HG03175 (cell line): ENCODE data around the gene CHRM4.

Experiments
- ATAC-seq: cut with Tn5 transposase; IDR thresholded peaks from one replicate; pipeline ENCODE4 v1.9.1; 2021; ENCODE audit warnings: mild to moderate bottlenecking, moderate library complexity; ENCODE audit not compliant: unreplicated experiment

Gene CHRM4

DNA sequence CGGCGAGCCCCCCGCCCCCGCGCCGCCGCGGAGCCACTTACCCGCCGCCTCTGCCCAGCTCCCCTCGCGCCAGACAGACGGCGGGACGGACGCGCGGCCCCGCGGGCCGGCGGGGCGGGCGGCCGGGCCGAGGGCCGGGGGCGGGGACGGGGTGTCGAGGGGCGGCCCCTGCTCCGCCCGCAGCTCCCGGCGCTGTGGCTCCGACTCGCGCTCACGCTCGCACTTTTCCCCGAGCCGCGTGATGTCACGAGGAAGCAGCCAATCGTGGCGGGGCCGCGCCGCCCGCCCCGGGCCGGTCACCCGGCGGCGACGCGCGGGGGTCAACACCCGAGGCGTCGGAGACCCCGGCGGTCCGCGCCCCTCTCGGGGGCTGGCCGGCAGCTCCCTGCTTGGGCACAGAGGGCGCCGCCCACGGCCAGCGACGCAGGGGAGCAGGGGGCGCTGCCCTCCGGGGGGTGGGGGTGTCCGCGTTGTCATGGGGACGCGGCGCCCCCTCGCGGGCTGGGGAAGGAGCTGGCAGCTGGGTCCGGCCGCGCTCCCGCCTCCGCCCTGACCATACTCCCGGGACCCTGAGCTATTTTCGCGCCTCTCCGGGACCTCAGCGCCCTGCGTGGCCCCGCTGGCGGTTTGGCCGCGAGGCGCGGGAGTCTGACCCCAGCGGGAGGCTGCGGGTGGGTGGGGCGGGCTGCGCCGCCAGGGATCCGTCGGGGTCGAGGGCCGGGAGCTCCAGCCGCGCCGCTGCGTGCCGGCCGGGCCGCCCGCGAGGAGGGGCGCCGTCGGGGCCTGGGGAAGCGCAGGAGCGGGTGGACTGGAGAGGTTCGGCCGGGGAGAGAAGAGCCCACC, at the start of gene CHRM4:
Gene CHRM4 (minus strand): TSS at position 199 of the 843 bp plus-strand sequence. CDS start 5,219 bp downstream, outside the sequence.
- peak; percentile 22 for ATAC-seq

DNA sequence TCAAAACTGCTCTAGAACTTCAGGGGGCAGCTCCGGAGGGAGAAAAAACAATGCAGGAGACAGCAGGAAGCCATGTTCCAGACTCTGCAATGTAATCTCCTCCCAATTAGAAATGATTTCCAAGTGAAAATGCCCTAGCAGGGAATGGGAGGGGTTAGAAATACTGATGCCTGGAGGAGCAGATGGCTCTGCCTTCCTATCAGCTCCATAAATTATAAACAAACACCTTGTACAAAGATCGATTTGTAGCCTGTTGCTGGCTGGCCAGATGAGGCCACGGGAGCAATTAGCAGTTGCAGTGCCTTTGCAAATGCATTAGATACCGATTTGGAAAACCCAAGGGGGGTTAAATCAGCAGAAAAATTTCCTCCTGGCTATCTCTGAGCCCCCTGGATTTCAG, 46.6 kb upstream of the CHRM4 start:
- ATAC-seq: no peak

DNA sequence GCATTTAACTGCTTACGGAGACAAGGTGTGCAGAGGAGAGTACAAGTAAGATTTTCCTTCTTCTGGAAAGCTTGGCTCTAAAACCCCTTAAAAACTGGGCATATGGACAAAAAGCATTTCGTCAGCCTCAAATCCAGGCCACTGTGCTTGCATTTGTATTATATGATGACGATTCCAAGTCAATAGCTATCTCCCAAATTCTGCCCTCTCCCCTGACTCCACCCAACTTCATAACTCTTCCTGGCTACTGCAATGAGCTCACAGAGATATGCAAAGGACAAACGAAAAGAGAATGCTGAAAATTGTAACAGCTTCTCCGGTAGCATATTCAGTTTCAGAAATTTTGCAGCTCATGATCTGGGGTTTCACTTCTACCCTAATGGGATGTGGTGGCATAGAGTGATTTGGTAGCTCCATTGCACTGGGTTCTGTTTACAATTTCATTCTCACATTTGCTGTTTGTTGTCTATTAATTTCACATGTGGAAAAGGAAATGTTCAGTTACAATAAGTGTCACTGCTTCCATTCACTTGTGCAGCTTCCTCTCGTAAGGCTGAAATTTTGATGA, 45.6 kb upstream of the CHRM4 start:
- ATAC-seq: no peak

DNA sequence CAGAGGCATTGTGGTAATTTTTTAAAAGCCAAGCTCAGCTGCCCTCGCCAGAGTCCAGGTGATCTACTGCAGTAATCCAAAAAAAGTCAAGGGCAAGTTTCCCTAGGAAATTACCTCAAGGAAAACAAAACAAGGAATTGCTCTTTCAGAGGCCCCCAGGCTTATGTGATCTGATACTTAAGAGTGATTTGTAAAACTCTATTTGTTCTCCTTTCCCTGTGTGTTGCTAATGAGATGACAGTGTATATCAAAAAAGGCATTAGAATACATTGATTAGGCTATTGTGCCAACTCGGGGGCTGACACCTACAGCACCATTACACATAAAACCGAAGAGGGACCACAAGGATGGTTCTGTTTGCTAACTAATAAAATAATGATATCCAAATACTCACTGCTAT, 44.5 kb upstream of the CHRM4 start:
- ATAC-seq: no peak

DNA sequence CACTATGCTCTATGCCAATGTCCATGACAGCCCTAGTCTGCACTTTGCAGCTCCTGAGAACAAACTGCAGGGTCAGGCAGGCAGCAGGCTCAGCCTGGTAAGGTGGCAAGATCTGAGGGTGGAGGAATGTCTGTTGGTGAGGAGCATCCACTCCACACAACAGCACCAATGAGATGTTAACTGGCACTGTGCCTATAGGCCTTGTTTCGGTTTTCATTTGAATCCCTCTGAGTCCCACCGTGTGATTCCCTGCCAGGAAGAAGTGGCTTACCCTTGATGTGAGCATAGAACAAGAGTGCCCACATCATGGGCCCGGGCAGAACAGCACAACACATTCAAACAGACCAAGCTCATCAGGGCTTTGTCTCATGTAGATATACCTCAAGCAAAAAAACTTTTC, 44.1 kb upstream of the CHRM4 start:
- ATAC-seq: no peak

DNA sequence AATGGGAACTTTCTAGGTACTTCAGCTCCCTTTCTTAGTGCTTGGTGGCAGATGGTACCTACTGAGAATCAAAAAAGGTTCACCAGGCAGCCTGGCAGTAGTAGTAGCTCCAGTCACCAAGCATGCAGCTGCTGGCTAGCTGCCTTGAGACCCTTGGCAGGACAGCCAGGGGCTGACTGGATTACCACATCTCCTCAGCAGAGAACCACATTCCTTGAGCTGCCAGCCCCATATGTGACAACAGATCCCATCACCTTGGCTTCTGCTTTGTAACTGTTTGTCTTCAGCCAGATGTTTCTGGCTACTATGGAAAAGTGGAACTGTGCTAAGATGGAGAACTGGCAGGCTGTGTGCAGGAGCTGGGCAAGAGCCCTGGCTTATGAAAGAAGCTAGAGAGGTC, 39.6 kb upstream of the CHRM4 start:
- ATAC-seq: no peak

DNA sequence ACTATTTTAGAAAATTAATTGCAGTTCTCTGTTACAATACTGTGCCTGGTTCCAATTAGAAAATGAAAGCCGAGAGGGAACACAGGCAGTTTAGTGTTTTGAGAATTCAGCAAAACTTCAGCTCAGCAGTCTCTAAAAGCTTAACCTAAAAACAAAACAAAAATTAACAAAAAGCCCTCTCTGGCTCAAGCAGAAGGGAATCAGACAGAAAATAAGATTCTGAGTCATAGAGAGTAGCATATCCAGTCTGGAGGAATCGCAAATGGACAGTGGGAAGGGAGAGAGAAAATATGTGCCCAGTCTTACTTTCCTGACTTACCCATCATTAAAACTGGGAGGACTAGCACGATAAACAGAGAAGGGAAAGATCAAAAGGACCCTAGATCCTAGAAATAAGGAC, 38.1 kb upstream of the CHRM4 start:
- ATAC-seq: no peak

DNA sequence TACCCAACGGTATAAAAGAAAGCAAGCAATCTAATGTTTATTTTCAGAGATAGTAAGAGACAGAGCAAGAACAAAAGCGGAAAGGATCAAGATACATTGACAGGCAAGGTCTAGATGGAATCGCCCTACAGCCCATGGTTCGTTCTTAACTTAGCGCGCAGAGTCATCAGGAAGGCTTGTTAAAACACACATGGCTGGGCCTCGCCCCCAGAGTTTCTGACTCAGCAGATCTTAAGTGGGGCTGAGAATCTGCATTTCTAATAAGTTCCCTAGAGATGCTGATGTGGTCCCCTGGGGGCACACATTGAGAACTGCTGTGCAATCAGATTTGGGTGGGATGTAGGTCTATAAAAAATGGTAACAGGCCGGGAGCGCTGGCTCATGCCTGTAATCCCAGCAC, 35.8 kb upstream of the CHRM4 start:
- ATAC-seq: no peak

DNA sequence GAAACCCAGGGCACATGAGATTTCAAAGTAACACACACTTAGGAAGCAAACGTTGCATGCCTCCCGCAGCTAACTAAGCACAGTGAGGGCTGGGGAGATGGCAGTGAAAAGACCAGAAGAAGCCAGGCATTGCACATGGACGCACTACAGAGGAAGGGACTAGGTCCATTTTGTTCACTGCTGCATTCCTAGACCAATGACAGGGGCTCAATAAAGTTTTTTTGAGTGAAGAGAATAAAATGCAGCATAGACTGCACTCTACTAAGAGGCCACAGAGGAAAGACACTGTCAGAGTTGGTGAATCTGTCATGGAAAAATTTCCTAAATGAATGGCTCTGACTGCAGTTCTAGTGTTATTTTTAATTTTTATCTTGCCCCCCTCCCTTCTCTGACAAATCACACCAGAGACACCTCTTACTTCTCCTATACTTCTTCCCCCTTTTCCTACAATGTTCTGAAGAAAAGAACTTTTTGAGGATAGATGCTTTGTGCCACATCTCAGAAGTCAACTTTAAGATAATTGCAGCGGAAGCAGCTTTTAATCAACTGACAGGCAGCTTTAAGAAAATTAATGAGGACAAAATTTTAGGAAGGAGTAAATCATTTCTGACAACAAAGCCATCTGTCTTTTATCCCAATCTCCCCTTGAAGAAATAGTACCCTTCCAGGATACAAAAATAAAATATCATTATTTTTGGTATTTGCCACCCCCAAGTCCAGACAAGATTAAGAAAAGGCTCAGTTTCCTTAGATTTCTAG, 34.8 kb upstream of the CHRM4 start:
- ATAC-seq: no peak

DNA sequence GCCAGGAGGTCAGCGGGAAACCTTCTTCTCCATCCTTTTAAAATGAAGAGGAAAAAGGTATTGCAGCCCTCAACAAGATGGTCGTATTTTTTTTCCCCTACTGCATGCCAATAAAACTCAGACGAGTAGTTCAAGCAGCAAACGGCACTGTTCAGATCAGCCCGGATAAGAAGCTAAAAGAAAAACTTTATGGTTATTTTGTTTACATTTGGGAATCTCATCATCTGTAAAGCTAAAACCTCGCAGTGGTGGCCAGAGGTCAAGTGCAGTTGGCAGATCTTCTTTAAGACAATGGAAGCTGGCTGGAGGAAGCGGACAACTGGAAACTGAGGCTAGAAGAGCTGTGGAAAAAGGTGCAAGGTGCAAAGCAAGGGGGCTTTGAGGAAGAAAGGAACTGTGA, 31.0 kb upstream of the CHRM4 start:
- ATAC-seq: no peak

DNA sequence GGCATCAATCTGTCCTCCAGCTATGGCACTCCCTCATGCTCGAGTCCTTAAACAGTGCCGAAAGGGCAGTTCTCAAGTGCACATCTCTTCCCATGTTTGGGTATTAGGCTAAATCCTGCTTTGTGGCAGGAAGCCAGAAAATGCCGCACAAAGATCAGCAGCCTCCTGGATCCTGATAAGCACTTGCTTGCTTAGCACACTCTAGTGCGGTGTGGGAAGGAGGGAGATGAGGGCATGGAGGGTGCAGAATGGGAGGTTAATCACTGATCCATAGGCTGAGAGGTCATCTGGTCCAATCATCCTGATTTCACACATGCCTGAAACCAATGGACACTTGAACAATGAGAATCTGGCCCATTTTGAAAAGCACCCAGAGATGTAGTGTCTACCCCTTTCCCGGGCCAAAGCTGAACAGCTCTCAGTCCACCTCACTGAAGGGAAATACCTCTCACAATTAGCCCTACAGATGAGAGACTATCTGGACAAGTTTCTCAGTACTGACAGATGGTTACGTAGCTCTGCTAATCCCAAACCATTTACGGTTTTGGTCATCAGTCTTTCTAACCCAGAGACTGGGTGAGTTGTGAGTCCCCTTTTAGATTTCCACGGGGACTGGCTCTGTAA, 29.8 kb upstream of the CHRM4 start:
- ATAC-seq: no peak

DNA sequence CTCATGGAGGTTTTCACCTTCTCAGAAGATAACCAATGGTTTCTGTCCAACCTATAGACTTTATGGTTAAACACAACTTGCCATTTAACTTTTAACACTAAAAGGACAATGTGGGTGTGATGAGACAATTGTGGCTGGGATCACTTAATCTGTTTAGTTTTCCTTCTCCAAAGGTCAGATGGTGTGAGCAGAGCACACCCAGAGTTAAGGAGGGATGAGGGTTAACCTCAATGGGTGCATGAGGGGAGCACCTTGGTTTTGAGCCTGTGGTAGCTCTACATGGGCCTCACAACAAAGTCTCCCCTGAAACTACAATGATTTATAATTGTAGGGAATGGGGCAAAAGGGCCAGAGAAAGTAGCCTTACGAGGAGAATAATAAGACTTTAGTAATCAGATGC, 28.9 kb upstream of the CHRM4 start:
- no peak for ATAC-seq

DNA sequence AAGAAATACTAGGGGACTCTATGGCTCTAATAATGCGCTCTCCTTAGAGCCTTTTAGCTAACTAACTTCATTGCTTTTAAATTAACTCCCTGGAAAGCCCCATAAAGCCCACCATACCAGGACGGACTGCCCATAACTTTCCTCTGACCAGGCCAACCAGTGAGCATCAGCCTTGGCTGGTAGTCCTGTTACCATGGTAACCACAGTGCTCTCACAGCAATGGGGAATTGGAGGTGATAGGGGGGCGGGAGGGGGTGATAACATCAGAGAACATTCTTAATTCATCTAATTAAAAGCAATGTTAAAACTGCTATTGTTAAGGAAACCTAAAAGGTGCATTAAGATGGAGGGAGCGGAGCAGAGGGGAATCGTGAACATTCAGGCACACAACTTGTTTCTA, 27.2 kb upstream of the CHRM4 start:
- ATAC-seq: no peak

DNA sequence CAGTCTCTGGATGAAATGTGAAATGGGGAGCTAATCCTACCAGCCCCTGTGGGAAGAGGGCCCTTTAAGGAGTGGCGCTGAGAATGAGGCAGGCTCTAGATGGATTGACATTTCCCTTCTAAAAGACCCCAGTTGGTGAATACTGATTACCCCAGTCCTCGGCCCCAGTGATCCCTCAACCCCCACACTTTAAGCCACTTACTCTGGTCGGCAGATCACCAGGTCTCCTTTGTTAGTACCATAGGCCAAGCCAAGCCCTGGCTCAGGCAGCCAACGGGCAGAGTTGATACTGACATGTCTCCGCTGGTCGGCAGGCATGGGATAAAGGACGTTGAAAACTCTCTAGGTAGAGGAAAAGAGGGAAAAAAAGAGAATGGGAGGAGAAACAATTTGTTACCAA, 26.1 kb upstream of the CHRM4 start:
- ATAC-seq: no peak

DNA sequence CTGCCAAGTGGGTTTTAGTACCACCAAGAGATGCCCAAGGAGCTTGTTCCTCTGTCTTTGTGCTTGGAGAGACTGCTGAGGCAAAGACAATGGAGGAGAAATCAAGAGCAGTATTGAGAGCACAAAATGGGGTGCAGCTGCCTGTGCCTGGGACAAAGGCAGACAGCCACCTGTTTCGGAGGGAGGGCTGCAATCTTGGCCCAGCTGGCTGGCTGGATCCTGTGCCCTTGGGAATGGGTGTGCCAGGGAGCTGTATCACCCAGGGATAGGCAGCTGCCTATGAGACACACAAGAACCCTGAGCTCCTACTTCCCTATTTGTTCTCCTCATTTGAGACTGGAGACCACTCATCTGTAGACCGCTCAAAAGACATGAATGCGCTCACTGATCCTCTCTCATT, 23.3 kb upstream of the CHRM4 start:
- ATAC-seq: no peak

DNA sequence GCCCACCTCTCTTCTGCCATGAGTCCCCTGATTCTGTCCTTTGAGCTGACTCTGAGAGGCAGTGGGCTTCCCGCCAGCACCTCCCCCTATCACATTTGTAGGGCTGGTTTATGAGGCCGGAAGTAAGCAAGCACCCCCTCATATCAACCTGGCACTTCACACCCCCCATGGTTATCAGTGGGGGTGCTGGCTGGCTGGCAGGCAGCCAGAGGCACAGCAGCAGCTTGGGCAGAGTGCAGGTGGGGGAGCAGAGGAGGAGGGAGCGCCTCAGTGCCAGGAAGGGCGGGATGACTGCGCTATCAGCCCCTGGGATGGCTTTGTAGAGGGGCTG, 22.9 kb upstream of the CHRM4 start:
- no peak for ATAC-seq

DNA sequence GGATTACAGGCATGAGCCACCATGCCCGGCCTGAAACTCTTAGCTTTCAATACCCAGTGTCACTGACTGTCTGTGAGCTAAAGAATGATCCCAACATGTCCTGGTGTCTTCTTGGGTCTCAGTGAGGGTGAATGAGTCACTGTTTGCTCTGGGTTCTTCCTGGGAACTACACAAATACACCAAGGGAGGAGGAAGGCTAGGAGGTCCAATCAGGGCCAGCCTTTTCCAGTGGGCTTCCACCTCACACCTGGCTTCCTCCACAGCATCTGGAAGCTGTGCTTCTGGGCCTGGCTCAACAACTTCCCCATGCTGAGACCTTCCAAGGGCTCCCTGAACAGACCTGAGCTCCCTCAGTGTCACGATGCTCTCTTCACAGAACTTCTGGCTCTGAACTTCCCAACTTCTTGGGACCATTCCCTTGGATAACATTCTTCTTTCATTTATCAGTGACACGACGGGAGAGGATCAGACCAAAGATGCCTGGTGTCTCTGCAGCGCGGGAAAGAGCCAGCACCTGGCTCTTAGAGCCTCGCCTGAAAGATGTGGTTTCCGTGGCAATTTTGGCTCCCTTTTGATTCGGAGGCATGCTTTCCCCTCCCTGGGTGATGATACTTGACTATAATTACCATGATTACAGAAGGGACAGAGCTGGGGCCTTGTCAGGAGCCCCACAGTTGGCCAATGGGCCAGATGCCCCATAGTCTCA, 22.3 kb upstream of the CHRM4 start:
- no peak for ATAC-seq

DNA sequence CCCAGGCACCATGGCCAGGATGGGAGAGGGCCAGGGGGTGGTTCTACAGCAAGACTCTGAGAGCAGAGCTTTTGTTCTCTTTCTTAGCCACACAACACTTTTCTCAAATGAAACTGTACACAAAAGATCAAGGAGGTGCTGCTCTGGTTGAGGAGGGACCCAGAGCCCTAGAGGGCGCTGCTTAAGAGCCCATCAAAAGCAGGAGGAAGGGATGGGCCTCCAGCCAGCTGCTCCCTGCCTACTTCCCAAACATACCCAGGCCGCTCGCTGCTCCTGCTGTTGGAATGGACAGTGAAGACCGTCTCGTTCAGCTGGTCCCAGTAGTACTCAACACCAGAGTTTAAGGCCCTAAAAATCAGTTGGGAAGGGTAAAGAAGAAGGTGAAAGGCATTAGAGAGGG, 18.4 kb upstream of the CHRM4 start:
- ATAC-seq: no peak

DNA sequence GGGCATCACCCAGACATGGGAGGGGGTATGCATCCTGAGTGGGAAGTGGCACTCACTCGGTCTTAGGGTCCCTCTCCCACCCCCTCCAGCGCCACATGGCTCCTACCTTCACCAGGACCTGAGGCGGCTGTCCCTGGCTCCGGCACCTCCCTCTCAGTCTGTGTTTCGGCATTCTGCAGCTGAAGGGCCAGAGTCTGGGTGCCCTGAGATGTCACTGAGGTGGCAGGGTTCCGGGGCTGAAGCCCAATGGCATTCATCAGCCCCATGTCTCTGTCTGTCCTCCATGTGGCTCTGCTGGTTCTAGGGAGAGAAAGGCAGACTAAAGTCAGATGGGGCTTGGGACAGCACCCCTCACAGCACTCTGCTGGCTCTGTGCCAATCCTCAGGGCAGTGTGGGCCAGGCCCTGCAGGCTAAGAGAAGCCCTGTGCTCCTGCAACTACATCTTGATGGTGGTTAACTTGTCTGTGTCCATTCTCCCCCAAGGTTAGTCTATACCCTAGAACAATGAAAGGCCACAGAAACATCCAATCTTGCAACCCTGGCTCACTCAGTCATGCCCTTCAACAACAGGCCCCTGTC, 16.9 kb upstream of the CHRM4 start:
- ATAC-seq: no peak

DNA sequence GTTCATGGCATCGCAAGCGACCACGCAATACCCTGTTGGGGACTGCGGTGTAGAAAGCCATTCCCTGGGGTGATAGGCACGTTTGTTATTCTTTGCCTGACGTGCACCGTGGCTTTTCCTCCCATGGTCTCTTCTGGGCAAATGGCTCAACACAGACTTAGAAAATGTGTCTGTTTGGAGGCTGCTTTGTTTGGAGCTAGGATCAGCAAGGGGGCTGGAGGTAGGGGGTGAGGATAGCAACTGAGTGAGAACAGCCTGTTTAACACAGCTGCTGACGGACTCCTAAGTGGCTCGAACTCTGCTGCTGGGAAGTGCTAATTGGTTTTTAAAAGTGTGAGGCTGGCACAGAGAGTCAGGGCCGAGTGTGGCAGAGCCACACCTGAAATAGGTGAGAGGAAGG, 16.1 kb upstream of the CHRM4 start:
- no peak for ATAC-seq
